GM12878 (cell line): Measurements from ENCODE around the gene KIF11. TPM values are rescaled to one million over a fixed set of nuclear protein-coding genes. Genes with fewer than 3 reads are reported as not detected.
A peak's percentile ranks its signal among the peaks of the same experiment; 100 is the strongest.

ENCODE experiments used
- ATAC-seq: fragments of 200-7000 bp; cut with Tn5 transposase; 3 replicates; pipeline ENCODE4 v1.9.1; 2020; ENCODE audit warnings: mild to moderate bottlenecking, moderate library complexity
- BruUV-seq: library from RNA; stranded (reverse); fragments of 400-500 nt; replicated peaks from 2 replicates; lab custom pipeline; 2021; lab: Mats Ljungman, UMichigan
- CTCF ChIA-PET: fragments of 300-600 bp; sonication (Branson Sonifier 250); formaldehyde crosslinking; extraction: SDS; loops from one replicate; lab custom pipeline; 2021; ENCODE audit warnings: inconsistent platforms; lab: Yijun Ruan, JAX
- POLR2A ChIA-PET: fragments of 350-600 bp; formaldehyde crosslinking; extraction: SDS; loops from one replicate; lab custom pipeline; 2021; ENCODE audit warnings: inconsistent platforms; lab: Charles Lee
- RAD21 ChIA-PET: fragments of 300-600 bp; sonication (Branson Sonifier 250); formaldehyde crosslinking; loops from one replicate; lab custom pipeline; 2023; ENCODE audit warnings: antibody characterized with exemption; ENCODE audit not compliant: unreplicated experiment; lab: Charles Lee
- SMC1A ChIA-PET: fragments of 300-600 bp; sonication (Branson Sonifier 250); formaldehyde crosslinking; loops from one replicate; lab custom pipeline; 2023; ENCODE audit not compliant: unreplicated experiment, uncharacterized antibody; lab: Charles Lee
- DNase-seq: peaks from one replicate; pipeline ENCODE4 v3.0.0-alpha.2; 2011; ENCODE audit warnings: low read depth, low spot score
- FAIRE-seq: peaks from 3 replicates; lab custom pipeline; 2011; peaks lifted over from hg19 to GRCh38; lab: Jason Lieb, UNC
- H2AFZ ChIP-seq: 2 replicates; pipeline ENCODE4 v1.6.0; 2011; ENCODE audit warnings: low read depth, low read length, control low read depth; ENCODE audit not compliant: control insufficient read depth
- H3K27ac ChIP-seq: 2 replicates; pipeline ENCODE4 v1.5.1; 2011; ENCODE audit warnings: control low read depth; ENCODE audit not compliant: control insufficient read depth, insufficient read depth
- H3K27me3 ChIP-seq, 2 experiments: replicated peaks in 1 of 2; 2 replicates each; pipeline versions ENCODE4 v1.6.0 to v1.6.1; 2011; ENCODE audit warnings: low read length in 1 of 2; ENCODE audit not compliant: control insufficient read depth in 2 of 2, insufficient read depth in 2 of 2
- H3K36me3 ChIP-seq, 2 experiments: 2 replicates each; pipeline ENCODE4 v1.5.1; 2011; ENCODE audit warnings: low read length in 1 of 2; ENCODE audit not compliant: control insufficient read depth in 2 of 2, insufficient read depth in 2 of 2
- H3K4me1 ChIP-seq: 2 replicates; pipeline ENCODE4 v1.6.1; 2011; ENCODE audit warnings: mild to moderate bottlenecking, low read length, moderate library complexity, mixed read lengths; ENCODE audit not compliant: control insufficient read depth, insufficient read depth
- H3K4me2 ChIP-seq: 2 replicates; pipeline ENCODE4 v1.6.0; 2011; ENCODE audit warnings: control low read depth; ENCODE audit not compliant: control insufficient read depth, insufficient read depth
- H3K4me3 ChIP-seq: fragments of 200-600 bp; sonication (generic); 2 replicates; pipeline ENCODE4 v1.5.1; 2016
- H3K79me2 ChIP-seq: 2 replicates; pipeline ENCODE4 v1.6.0; 2011; ENCODE audit warnings: low read length; ENCODE audit not compliant: control insufficient read depth, insufficient read depth
- H3K9ac ChIP-seq: 2 replicates; pipeline ENCODE4 v1.8.0; 2011; ENCODE audit warnings: low read length, control low read depth, mixed read lengths; ENCODE audit not compliant: control insufficient read depth, insufficient read depth
- H3K9me3 ChIP-seq: replicated peaks from 3 replicates; pipeline ENCODE4 v1.5.1; 2011; ENCODE audit warnings: mild to moderate bottlenecking, low read length; ENCODE audit not compliant: control insufficient read depth, insufficient read depth
- H4K20me1 ChIP-seq: 2 replicates; pipeline ENCODE4 v1.6.0; 2011; ENCODE audit not compliant: control insufficient read depth, insufficient read depth
- ATF7 ChIP-seq: fragments of 450-650 bp; IDR thresholded peaks from 2 replicates; pipeline ENCODE4 v1.6.1; 2016; ENCODE audit warnings: low read depth, mild to moderate bottlenecking
- CEBPB ChIP-seq, 2 experiments: fragments of 150-350 bp in 1 of 2; IDR thresholded peaks; 2 replicates each; pipeline ENCODE4 v1.6.1; 2012 to 2014; ENCODE audit warnings: low read depth in 2 of 2, low read length in 2 of 2, borderline replicate concordance in 1 of 2, inconsistent platforms in 1 of 2
- CHD4 ChIP-seq: fragments of 200-600 bp; sonication (generic); IDR thresholded peaks from 2 replicates; pipeline ENCODE4 v1.6.1; 2016; ENCODE audit warnings: mild to moderate bottlenecking
- CREB1 ChIP-seq: IDR thresholded peaks from 2 replicates; pipeline ENCODE4 v1.6.1; 2012; ENCODE audit warnings: low read depth, mild to moderate bottlenecking, inconsistent platforms
- EED ChIP-seq: sonication (generic); IDR thresholded peaks from 2 replicates; pipeline ENCODE4 v1.6.1; 2016; ENCODE audit warnings: antibody characterized with exemption, low read depth
- HCFC1 ChIP-seq: fragments of 150-350 bp; IDR thresholded peaks from 2 replicates; pipeline ENCODE4 v1.6.1; 2014; ENCODE audit warnings: low read length
- HDAC6 ChIP-seq: fragments of 200-600 bp; sonication (generic); IDR thresholded peaks from one replicate; pipeline ENCODE4 v1.8.0; 2017; ENCODE audit warnings: antibody characterized with exemption; ENCODE audit not compliant: unreplicated experiment
- JUND ChIP-seq: IDR thresholded peaks from 2 replicates; pipeline ENCODE4 v1.6.1; 2012; ENCODE audit warnings: low read depth, mild to moderate bottlenecking, low read length, improper control_type of control experiment, moderate library complexity
- MYC ChIP-seq: IDR thresholded peaks from 2 replicates; pipeline ENCODE4 v1.6.1; 2011; ENCODE audit warnings: mild to moderate bottlenecking, low read length, moderate library complexity, inconsistent platforms; ENCODE audit not compliant: insufficient read depth, insufficient replicate concordance, insufficient read length, severe bottlenecking
- SMARCA5 ChIP-seq: fragments of 450-650 bp; IDR thresholded peaks from 2 replicates; pipeline ENCODE4 v1.6.1; 2017; ENCODE audit warnings: mild to moderate bottlenecking
- SP1 ChIP-seq: IDR thresholded peaks from one replicate; pipeline ENCODE4 v1.6.1; 2011; ENCODE audit warnings: low read depth, low read length
- ZSCAN29 ChIP-seq: fragments of 450-650 bp; IDR thresholded peaks from 2 replicates; pipeline ENCODE4 v1.6.1; 2017; ENCODE audit warnings: mild to moderate bottlenecking, moderate library complexity
- WGBS: methylation state at CpG from one replicate; pipeline ENCODE4 v1.1.6; 2016; ENCODE audit warnings: low lambda C conversion rate; ENCODE audit not compliant: insufficient replicate concordance, insufficient coverage; ENCODE audit errors: missing lambda C conversion rate; 5-methylcytosine and 5-hydroxymethylcytosine counted together
- in situ Hi-C: fragments of 300-500 bp; cut with MboI; formaldehyde crosslinking; loops from 9 replicates; pipeline ENCODE4 v1.14.3; 2018; ENCODE audit warnings: mixed read lengths
- intact Hi-C: fragments of 100-400 bp; cut with micrococcal nuclease; formaldehyde crosslinking; loops from one replicate; pipeline ENCODE4 v1.14.2; 2022; ENCODE audit not compliant: unreplicated experiment
- polyA plus RNA-seq, 11 experiments: library from polyadenylated mRNA; depleted of rRNA in 4 of 11; unstranded in 6 of 11; stranded (reverse) in 5 of 11; fragments of >200 nt; fragmentation: Nextera tagmentation in 4 of 11; fragmentation: Illumina TruSeq in 1 of 11; extraction: Ambion mirVana in 4 of 11; extraction: Trizol in 1 of 11; gene quantifications; 1 replicate in 1 of 11; 2 replicates in 10 of 11; pipeline versions ENCODE4 v1.2.1 to v1.2.3, GENCODE V29; 2011 to 2016; ENCODE audit warnings: inconsistent platforms in 2 of 11, missing spikeins in 2 of 11, low read depth in 1 of 11
- total RNA-seq, 4 experiments: library from RNA; depleted of rRNA in 3 of 4; stranded (reverse); fragments of >200 nt in 3 of 4; fragmentation: Illumina TruSeq in 1 of 4; extraction: Trizol in 1 of 4; gene quantifications; 2 replicates each; pipeline versions ENCODE4 v1.2.1 to v1.2.3, GENCODE V29; 2013 to 2021
- TF ChIP-seq, protein P1 (sequence below): fragments of 450-650 bp; IDR thresholded peaks from 2 replicates; pipeline ENCODE4 v1.6.1; 2017; ENCODE audit warnings: mild to moderate bottlenecking, moderate library complexity

Gene KIF11
- total and polyA plus RNA-seq, 10 of the 15 experiments (the other 5 are each of a cell fraction or from before 2014, with no cell fraction given) = 14.1 to 79.8 (median 41.9) TPM

DNA sequence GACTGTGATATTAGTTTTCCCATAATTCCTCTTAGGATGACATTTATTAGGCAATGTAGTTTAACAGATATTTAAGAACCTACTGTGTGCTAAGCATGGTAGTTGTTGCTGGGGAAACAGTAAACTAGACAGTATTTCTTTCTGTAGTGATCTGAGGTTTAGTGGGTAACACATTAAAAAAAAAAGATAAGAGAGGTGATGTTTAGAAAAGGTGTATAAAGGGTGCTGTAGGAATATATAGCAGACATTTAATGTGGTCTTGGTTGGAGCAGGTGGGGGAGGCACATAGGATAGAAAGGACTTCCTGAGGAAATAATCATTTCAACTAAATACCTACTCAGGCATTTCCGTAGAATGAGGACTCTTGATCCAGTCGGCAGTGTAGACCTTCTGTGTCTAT, 11.9 kb downstream of the KIF11 start:
- CTCF ChIA-PET = no interaction called here
- Histone ChIP-seq H3K9ac (no peak overlapping the region), H4K20me1 (no peaks in the 10 kb centered on the region), H3K4me3 (no peak overlapping the region), H3K4me1 (no peaks in the 10 kb centered on the region; the same call in 1 of the 2 replicates), H3K4me2 (no peak overlapping the region), H3K27me3 (no peaks in the 10 kb centered on the region), H3K27ac (no peak overlapping the region), H3K79me2 (peaks cover 60% of the 10 kb centered on the region), H3K9me3 (no peaks in the 10 kb centered on the region; the same call in 1 of the 3 replicates), H2AFZ (peak overlapping the region; percentile 10), H3K36me3 (peaks cover 0 to 9% of the 10 kb centered on the region in 2 experiments; a peak in 2 of 4 replicates)
- WGBS = 6% methylated on average over 2 of the region's 2 CpGs
- no peak for TF ChIP-seq MYC
- no peak for TF ChIP-seq CREB1
- no peak for TF ChIP-seq HDAC6
- no peak for TF ChIP-seq JUND
- TF ChIP-seq ZSCAN29 = no peak
- DNase-seq (no peak), ATAC-seq (no peak), FAIRE-seq (peak; percentile 76)
- RAD21 ChIA-PET = no interaction called here
- POLR2A ChIA-PET = no interaction called here
- intact Hi-C loops (loop anchor here (5.0 kb wide), 1 partner anchor 137 kb away; no protein-coding TSS in a partner anchor), in situ Hi-C loops (no loop called here)
- TSS peak; percentile 13 for BruUV-seq
- SMC1A ChIA-PET = interaction anchor here (1.5 kb wide), 1 partner anchor 11 kb away, joined by 3 read pairs; no protein-coding TSS in a partner anchor

DNA sequence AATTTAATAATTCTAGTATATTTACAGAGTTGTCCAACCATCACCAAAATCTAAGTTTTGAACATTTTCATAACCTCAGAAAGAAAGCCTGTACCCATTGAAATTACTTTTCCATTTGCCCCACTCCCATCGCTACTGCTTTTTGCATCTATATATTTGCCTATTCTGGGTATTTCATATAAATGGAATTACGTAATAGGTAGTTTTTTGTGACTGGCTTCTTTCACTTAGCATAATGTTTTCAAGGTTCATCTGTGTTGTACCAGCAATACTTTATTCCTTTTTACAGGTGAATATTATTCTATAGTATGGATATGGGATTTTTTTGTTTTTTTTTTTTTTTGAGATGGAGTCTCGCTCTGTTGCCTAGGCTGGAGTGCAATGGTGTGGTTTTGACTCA, 22.6 kb downstream of the KIF11 start:
- 96% methylated on average over 3 of the region's 3 CpGs for WGBS
- no peak for FAIRE-seq
- POLR2A ChIA-PET = no interaction called here
- Histone ChIP-seq H3K9me3 (no peaks in the 10 kb centered on the region; the same call in 2 of the 3 replicates), H3K4me1 (no peaks in the 10 kb centered on the region), H2AFZ (no peak overlapping the region), H3K4me2 (no peak overlapping the region), H3K27ac (no peak overlapping the region), H3K27me3 (no peaks in the 10 kb centered on the region), H3K4me3 (no peak overlapping the region), H4K20me1 (no peaks in the 10 kb centered on the region), H3K9ac (no peak overlapping the region), H3K79me2 (no peaks in the 10 kb centered on the region), H3K36me3 (peaks cover 4 to 36% of the 10 kb centered on the region in 2 experiments; a peak in 3 of 4 replicates)
- no TSS peak for BruUV-seq
- in situ Hi-C loops = no loop called here
- no peak for DNase-seq
- CTCF ChIA-PET = interaction anchor here (0.7 kb wide), 1 partner anchor 14 kb away, joined by 3 read pairs; no protein-coding TSS in a partner anchor
- SMC1A ChIA-PET = no interaction called here
- no peak for ATAC-seq
- intact Hi-C loops = no loop called here
- RAD21 ChIA-PET = no interaction called here
- TF ChIP-seq, protein P1, sequence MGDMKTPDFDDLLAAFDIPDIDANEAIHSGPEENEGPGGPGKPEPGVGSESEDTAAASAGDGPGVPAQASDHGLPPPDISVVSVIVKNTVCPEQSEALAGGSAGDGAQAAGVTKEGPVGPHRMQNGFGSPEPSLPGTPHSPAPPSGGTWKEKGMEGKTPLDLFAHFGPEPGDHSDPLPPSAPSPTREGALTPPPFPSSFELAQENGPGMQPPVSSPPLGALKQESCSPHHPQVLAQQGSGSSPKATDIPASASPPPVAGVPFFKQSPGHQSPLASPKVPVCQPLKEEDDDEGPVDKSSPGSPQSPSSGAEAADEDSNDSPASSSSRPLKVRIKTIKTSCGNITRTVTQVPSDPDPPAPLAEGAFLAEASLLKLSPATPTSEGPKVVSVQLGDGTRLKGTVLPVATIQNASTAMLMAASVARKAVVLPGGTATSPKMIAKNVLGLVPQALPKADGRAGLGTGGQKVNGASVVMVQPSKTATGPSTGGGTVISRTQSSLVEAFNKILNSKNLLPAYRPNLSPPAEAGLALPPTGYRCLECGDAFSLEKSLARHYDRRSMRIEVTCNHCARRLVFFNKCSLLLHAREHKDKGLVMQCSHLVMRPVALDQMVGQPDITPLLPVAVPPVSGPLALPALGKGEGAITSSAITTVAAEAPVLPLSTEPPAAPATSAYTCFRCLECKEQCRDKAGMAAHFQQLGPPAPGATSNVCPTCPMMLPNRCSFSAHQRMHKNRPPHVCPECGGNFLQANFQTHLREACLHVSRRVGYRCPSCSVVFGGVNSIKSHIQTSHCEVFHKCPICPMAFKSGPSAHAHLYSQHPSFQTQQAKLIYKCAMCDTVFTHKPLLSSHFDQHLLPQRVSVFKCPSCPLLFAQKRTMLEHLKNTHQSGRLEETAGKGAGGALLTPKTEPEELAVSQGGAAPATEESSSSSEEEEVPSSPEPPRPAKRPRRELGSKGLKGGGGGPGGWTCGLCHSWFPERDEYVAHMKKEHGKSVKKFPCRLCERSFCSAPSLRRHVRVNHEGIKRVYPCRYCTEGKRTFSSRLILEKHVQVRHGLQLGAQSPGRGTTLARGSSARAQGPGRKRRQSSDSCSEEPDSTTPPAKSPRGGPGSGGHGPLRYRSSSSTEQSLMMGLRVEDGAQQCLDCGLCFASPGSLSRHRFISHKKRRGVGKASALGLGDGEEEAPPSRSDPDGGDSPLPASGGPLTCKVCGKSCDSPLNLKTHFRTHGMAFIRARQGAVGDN = no peak
- TF ChIP-seq ATF7 = no peak
- no peak for TF ChIP-seq CHD4
- no peak for TF ChIP-seq HCFC1
- TF ChIP-seq JUND = no peak
- TF ChIP-seq SMARCA5 = no peak
- no peak for TF ChIP-seq SP1
- TF ChIP-seq EED = no peak
- no peak for TF ChIP-seq CEBPB (IDR thresholded peaks at IDR 0.05; ENCODE audit: borderline replicate concordance in 1 of 2, low read depth in 2 of 2, low read length in 2 of 2)
